HG03280 (cell line): ENCODE measurements around the gene USE1.
A peak's percentile ranks its signal among the peaks of the same experiment; 100 is the strongest.

Experiments
- ATAC-seq: cut with Tn5 transposase; IDR thresholded peaks from one replicate; pipeline ENCODE4 v1.9.1; 2021; ENCODE audit warnings: mild to moderate bottlenecking, moderate library complexity; ENCODE audit not compliant: unreplicated experiment

Gene USE1

GRCh38 chr19:17255150-17255621, 40.0 kb downstream of the USE1 start:
- ATAC-seq = no peak

DNA sequence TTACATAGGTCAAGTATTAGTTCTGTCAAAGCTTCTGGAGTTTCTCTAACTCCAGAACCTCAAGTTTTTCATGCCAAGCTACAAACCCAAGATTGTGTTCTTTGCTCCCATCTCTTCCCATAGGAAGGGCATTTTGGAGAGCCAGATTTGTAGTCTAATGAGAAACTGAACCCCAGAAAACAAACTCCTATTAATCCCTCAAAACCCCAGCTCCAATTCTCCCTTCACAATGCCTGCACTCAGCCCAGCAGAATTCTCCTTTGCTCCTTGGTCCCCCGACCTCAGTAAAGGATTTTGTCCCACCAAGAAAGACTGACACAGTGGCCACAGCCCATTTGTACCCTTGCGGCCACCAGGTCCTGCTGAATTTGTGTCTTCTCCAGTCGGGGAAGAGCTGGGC, 41.0 kb downstream of the USE1 start:
- no peak for ATAC-seq

DNA sequence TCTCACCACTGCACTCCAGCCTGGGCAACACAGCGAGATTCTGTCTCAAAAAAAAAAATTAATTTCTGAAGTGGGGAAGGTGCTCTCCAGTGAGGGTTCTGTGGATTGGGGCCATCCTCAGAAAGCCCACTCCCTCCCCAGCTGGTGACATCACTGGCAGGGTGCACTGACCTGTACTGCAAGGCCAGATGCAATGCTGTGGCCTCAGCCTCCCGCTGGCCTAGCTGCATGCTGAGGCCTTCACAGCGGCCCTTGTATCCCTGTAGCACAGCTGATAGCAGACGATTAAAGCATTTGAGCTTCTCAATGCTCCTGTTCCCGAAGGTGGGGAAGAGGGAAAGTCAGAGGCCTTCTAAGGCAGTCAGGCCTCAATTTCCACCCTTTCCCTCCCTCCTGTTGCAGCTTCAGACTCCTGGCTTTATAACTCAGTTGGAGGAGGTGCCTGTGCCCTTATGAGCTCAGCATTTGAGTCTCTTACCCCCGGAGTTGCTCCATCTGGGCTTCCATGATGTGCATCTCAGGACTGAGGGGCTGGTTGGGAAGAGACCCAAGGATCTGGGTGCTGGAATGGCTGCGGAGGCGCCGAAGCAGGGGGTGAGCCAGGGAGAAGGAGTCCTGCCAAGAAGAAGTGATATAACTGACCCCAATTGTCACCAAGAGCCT, 44.1 kb downstream of the USE1 start:
- no peak for ATAC-seq

DNA sequence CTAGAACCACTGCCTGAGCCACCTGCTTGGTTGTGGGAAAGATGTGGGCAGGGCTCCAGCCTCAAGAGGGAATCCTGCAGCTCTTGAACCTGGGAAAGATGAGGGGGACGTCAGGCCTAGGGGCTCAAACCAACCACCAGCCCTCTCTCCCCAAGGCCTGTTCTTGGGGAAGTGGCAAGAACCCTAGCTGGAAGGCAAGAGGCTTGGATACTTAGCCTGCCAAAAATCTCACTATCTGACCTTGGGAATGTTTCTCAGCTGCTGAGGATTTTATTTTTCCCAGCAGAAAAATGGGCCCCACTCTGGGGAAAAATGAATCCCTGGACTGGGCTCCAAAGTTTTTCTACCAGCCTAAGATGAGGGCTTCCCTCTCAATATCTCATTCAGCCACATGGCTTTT, 44.8 kb downstream of the USE1 start:
- no peak for ATAC-seq

GRCh38 chr19:17260842-17261325, 45.7 kb downstream of the USE1 start:
- ATAC-seq = peak; percentile 86

DNA sequence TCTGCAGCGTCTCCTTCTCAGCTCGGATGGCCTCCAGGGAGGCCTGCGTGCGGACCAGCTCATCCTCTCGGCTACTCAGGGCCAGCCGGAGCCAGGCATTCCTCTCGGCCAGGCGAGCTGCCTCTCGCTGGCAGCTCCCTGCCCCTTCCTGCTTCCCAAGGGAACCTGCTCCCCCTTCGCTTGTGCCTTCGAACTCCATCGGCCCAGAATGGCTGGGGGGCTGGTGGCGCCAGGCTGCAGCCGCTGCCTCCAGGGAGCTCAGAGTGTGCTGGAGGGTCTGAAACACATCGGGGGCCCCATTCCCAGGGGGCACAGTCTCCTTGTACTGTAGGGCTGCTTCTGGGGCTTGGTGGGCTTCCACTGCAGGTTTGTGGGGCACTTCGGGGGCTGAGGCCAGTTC, 47.4 kb downstream of the USE1 start:
- ATAC-seq = no peak

- no peak for ATAC-seq
These were observed 48.8 kb downstream of the USE1 start for GRCh38 chr19:17263712-17264640.

- no peak for ATAC-seq
These were observed 49.5 kb downstream of the USE1 start, which contains the start of gene USHBP1 for GRCh38 chr19:17264641-17264979. Gene USHBP1, minus strand, starts transcription at chr19:17264745. Its CDS starts 446 bp downstream, at chr19:17264299.

GRCh38 chr19:17266026-17266425, 50.9 kb downstream of the USE1 start:
- ATAC-seq = no peak

DNA sequence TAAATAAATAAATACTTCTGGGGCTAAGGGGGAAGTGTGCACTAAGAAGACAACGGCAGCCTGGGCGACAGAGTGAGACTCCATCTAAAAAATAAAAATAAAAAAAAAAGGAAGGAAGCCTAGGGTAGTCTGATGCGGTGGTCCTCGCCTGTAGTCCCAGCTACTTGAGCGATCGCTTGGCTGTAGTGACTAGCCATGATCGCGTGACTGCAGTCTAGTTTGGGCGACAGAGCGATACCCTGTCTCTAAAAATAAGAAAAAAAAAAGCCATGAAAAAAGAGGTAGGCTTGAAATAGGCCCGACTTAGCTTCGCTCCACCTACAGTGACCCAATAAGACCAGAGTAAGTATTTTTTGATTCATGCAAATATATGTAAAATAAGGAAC, 51.4 kb downstream of the USE1 start:
- no peak for ATAC-seq

GRCh38 chr19:17266975-17267788, 52.0 kb downstream of the USE1 start, which contains the start of gene BABAM1:
Gene BABAM1, plus strand, starts transcription at chr19:17267443. Its CDS starts 1,364 bp downstream, at chr19:17268807.
- ATAC-seq = peak; percentile 92

GRCh38 chr19:17268754-17269153, 53.6 kb downstream of the USE1 start:
- ATAC-seq = no peak
